ENCODE results near the gene UNC119B.
"Not testable (repeated sequence)": the region's sequence is repeated elsewhere in the genome, so short reads cannot be mapped to it uniquely, and the experiment has no call there.

Gene UNC119B

DNA sequence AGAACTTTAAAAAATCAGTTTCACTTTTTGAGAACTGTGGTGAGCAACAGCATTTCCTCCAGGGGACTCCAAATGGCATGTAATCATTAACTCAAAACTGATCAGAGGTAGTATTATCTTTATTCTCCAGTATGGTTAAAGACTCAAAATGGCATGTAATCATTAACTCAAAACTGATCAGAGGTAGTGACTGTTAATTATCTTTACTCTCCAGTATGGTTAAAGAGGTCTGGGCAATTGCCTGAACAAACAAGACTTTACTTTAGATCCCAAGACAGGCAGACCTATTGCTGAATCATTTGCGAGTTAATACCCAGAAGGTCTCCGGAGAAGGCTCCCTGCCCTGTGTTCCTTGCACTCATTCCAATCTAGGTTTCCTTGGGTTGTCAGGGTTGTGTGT lies 8.8 kb downstream of the UNC119B start:
- DNase-seq (ENCODE audit: low read depth in 2 of 2): no peak

- DNase-seq (ENCODE audit: low read depth in 2 of 2): no peak
These were observed 9.4 kb downstream of the UNC119B start for GRCh38 chr12:120719496-120720233.

- no peak for DNase-seq (ENCODE audit: low read depth in 2 of 2)
These were observed 10.2 kb downstream of the UNC119B start for GRCh38 chr12:120720234-120720986.

GRCh38 chr12:120720987-120721801 lies 10.9 kb downstream of the UNC119B start:
- no peak for DNase-seq (ENCODE audit: low read depth in 2 of 2)

DNA sequence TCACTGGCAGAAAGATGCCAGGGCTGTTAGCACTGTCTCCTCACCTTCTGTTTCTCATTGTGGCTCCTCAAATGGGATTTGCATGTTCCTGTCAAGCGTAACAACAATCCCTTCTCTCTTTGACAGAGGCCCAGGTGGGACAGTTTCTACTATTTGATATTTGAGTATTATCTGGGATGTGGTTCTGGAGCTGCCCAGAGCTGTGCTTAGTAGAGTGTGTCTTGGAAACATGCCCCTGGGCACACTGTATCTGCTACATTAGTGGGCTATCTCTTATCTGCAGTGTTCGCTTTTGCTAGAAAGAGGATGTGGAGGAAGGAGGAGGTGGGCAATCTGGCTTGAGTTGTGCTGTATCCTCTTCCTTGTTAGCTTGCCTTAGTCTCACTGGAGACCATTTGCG lies 11.6 kb downstream of the UNC119B start:
- DNase-seq (ENCODE audit: low read depth in 2 of 2): no peak

- no peak for DNase-seq (ENCODE audit: low read depth in 2 of 2)
These were observed 12.5 kb downstream of the UNC119B start for GRCh38 chr12:120722784-120723183.

DNA sequence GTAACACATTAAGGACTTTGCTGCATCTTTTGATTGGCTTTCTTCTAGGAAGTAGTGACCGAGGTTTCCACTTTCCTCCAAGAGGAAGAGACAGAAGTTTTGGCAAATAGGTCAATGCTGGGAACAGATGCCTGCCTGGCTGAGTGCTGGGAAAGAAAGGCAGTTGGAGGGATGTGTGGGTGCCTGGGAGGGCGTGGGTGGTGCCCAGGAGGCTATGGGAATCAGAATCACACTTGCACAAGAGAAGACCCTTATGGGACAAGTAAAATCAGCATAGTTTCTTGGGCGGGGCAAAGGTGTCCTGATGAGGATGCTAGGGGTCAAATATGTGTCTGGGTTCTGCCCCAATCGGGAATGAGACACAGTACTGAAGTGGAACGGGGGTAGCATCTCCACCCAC lies 14.5 kb downstream of the UNC119B start:
- no peak for DNase-seq (ENCODE audit: low read depth in 2 of 2)

GRCh38 chr12:120725151-120725658 lies 14.9 kb downstream of the UNC119B start:
- DNase-seq (ENCODE audit: low read depth in 2 of 2): no peak

DNA sequence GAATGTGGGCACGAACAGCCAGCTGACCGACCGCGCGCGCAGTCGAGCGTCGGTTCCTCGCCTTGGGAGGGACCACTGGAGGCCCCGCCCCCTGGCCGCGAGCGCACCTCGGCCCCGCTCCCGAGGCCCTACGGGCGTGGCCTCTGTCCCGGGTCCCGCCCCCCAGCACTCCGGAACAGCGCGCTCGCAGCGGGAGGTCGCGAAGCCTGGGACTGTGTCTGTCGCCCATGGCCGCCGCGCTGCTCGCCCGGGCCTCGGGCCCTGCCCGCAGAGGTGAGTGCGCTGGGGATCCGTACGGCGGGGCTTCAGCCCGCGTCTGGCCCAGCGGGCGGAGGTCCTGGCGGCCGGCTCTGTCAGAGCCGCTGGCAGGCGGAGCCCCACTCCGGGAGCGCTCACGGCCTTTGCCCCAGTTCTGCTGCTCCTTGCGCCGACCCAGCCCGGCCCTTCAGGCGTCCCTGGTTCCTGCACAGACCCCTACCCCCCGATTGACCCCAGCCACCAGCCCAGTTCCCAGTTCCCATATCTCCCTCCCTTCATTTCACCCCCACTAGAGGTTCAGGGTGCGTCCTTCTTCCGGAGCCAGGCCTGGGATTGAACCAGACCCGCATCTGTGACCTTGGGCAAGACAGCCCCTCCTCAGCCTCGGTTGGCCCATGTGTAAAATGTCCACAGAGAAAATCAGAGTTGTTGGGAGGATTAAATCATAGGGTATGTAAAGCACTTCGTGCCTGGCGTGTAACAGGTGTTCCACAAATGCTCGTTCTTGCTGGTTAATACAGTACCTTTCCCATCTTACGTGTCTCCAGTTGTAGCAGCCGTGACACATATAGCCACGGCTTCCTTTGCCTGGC lies 15.6 kb downstream of the UNC119B start, which contains the start of gene ACADS:
Gene ACADS, plus strand, starts transcription at position 168 of the 851 bp plus-strand sequence. Its CDS starts 60 bp downstream, at position 228.
- peak; percentile 66 to 77 for DNase-seq (ENCODE audit: low read depth in 2 of 2)

GRCh38 chr12:120726510-120726793 lies 16.2 kb downstream of the UNC119B start:
- DNase-seq (ENCODE audit: low read depth in 2 of 2): no peak

DNA sequence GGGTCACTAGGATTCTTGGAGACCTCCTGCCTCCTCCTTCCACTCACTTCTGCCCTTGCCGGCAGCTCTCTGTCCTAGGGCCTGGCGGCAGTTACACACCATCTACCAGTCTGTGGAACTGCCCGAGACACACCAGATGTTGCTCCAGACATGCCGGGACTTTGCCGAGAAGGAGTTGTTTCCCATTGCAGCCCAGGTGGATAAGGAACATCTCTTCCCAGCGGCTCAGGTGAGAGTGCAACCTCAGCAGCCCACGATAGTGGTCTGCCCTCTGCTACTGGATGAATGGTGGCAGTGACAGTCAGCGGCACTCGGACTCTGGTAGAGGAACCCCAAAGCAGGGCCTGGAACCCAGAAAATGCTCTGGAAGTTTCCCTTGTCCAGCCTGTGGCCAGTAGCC lies 16.7 kb downstream of the UNC119B start:
- no peak for DNase-seq (ENCODE audit: low read depth in 2 of 2)

- DNase-seq (ENCODE audit: low read depth in 2 of 2): not testable (repeated sequence)
These were observed 21.9 kb downstream of the UNC119B start for GRCh38 chr12:120732198-120732597.

- no peak for DNase-seq (ENCODE audit: low read depth in 2 of 2)
These were observed 23.3 kb downstream of the UNC119B start for GRCh38 chr12:120733574-120733973.

DNA sequence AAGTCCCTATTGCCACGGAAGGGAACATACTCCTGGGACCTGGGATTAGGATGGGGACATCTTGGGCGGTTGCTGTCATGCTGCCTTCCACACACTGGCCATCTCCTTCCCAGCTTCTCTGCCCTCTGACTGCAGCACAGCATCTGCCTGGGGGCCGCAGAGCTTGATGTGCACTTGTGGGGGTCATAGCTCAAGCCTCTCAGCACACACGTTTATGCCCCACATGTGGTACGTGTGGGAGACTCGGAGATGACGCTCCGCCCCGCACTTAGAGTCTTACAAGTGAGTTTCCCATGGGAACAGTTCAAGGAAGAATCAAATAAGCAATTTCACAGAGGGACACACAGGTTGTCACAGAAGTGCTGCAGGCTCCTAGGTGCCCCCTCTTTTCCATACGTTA lies 24.0 kb downstream of the UNC119B start:
- no peak for DNase-seq (ENCODE audit: low read depth in 2 of 2)

DNA sequence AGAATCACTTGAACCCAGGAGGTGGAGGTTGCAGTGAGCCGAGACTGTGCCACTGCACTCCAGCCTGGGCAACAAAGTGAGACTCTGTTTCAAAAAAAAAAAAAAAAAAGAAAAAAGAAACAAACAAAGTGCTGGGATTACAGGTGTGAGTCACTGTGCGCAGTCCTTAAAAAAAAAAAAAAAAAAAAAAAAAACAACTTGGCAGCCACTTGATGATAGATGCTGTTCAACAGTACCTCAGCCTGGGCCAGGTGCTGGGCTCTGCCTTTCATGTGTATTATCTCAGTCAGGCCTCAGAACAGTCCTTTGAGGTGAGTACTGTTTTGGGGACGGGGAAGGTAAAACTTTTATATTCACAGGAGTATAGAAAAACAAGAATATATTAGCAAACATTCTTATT lies 24.9 kb downstream of the UNC119B start:
- DNase-seq (ENCODE audit: low read depth in 2 of 2): no peak

- DNase-seq (ENCODE audit: low read depth in 2 of 2): no peak
These were observed 26.4 kb downstream of the UNC119B start for GRCh38 chr12:120736404-120737331.

DNA sequence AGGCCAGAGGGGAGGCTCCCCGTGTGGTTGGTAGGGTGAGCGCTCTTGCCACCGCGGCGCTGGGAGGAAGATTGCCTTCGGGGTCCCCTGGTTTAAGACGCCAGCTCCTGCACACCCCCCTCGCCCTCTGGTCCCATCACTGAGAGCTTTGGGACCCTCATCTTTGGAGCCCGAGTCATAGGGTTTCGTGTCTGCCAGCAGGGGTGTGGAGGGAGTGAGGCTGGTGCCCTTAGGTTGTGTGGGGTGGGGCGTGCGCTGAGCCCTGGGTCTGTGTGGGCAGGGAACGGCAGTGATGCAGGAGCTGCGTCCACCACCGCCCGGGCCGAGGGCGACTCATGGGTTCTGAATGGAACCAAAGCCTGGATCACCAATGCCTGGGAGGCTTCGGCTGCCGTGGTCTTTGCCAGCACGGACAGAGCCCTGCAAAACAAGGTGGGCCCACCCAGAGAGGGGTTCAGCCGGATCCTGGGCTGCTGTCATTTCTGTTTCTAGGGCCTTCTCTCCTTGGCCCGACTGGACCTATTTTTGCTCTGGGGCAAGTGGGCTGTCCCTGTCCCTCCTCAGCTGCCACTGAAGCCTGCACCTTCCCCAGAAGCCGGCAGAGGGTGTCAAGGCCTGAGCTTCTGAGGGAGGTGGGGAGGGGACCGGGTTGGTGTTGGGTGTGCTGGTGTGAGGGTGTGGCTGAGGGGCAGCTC lies 27.4 kb downstream of the UNC119B start:
- DNase-seq (ENCODE audit: low read depth in 2 of 2): no peak

DNA sequence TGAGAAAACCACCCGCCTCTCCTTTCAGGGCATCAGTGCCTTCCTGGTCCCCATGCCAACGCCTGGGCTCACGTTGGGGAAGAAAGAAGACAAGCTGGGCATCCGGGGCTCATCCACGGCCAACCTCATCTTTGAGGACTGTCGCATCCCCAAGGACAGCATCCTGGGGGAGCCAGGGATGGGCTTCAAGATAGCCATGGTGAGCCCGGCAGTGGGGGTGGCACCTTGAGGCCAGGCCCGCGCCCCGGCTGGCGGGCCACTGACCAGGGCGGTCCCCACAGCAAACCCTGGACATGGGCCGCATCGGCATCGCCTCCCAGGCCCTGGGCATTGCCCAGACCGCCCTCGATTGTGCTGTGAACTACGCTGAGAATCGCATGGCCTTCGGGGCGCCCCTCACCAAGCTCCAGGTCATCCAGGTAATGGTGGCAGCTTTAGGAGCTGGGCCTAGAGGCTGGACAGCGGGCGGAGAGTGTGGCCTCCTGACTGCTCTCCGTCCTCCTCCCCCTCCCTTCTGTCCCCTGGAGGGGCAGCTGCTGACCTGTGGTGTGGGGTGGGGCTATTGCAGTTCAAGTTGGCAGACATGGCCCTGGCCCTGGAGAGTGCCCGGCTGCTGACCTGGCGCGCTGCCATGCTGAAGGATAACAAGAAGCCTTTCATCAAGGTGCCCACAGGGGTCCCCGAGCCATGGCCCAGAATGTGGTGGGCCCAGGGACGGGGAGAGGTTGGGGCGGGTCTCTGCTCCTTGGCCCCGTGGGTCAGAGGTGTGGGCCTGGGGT lies 28.2 kb downstream of the UNC119B start:
- DNase-seq (ENCODE audit: low read depth in 2 of 2): no peak
